Trophoblast cell (in vitro differentiated cells and primary cell): Measurements from ENCODE around the gene SPDYE1.

Experiments
- DNase-seq, 2 donors: peaks; one replicate each; pipeline ENCODE4 v3.0.0-alpha.2; 2016
- H2AFZ ChIP-seq: 2 replicates; pipeline ENCODE4 v1.6.1; 2013; ENCODE audit warnings: low read length, moderate library complexity, mild to moderate bottlenecking; ENCODE audit not compliant: insufficient read depth, poor library complexity
- H2AK5ac ChIP-seq: 2 replicates; pipeline ENCODE4 v1.6.1; 2013; ENCODE audit warnings: mild to moderate bottlenecking, low read length
- H2BK120ac ChIP-seq: 2 replicates; pipeline ENCODE4 v1.6.1; 2013; ENCODE audit warnings: low read length, mild to moderate bottlenecking, moderate library complexity; ENCODE audit not compliant: insufficient read depth, poor library complexity
- H2BK12ac ChIP-seq: 2 replicates; pipeline ENCODE4 v1.6.1; 2013; ENCODE audit warnings: mild to moderate bottlenecking, low read length, moderate library complexity
- H2BK5ac ChIP-seq: 2 replicates; pipeline ENCODE4 v1.6.1; 2013; ENCODE audit warnings: low read length, low read depth, moderate library complexity, mild to moderate bottlenecking; ENCODE audit not compliant: poor library complexity
- H3K14ac ChIP-seq: 2 replicates; pipeline ENCODE4 v1.6.1; 2013; ENCODE audit warnings: mild to moderate bottlenecking, low read length
- H3K18ac ChIP-seq: 2 replicates; pipeline ENCODE4 v1.6.1; 2013; ENCODE audit warnings: mild to moderate bottlenecking, low read length
- H3K23ac ChIP-seq: 2 replicates; pipeline ENCODE4 v1.6.1; 2013; ENCODE audit warnings: low read length
- H3K27ac ChIP-seq: 2 replicates; pipeline ENCODE4 v1.5.1; 2013; ENCODE audit warnings: low read depth, mild to moderate bottlenecking, inconsistent platforms, low read length, moderate library complexity
- H3K27me3 ChIP-seq: 2 replicates; pipeline ENCODE4 v1.6.1; 2013; ENCODE audit warnings: inconsistent platforms, mild to moderate bottlenecking, low read length, moderate library complexity; ENCODE audit not compliant: insufficient read depth
- H3K36me3 ChIP-seq, 2 experiments: 1 replicate in 1 of 2; 2 replicates in 1 of 2; pipeline ENCODE4 v1.6.1; 2013; ENCODE audit warnings: low read length in 2 of 2, mild to moderate bottlenecking in 2 of 2, moderate library complexity in 1 of 2; ENCODE audit not compliant: insufficient read depth in 2 of 2, control insufficient read depth in 1 of 2
- H3K4ac ChIP-seq: 2 replicates; pipeline ENCODE4 v1.6.1; 2013; ENCODE audit warnings: low read depth, mild to moderate bottlenecking, low read length, moderate library complexity
- H3K4me1 ChIP-seq, 2 experiments: 1 replicate in 1 of 2; 2 replicates in 1 of 2; pipeline ENCODE4 v1.6.1; 2013; ENCODE audit warnings: low read length in 2 of 2, mild to moderate bottlenecking in 2 of 2, moderate library complexity in 1 of 2; ENCODE audit not compliant: insufficient read depth in 2 of 2, control insufficient read depth in 1 of 2
- H3K4me2 ChIP-seq: 2 replicates; pipeline ENCODE4 v1.6.1; 2013; ENCODE audit warnings: inconsistent platforms, mild to moderate bottlenecking, low read length, moderate library complexity
- H3K4me3 ChIP-seq: 2 replicates; pipeline ENCODE4 v1.5.1; 2013; ENCODE audit warnings: mild to moderate bottlenecking, low read depth, low read length, inconsistent platforms
- H3K79me1 ChIP-seq: one replicate; pipeline ENCODE4 v1.6.1; 2013; ENCODE audit warnings: low read length
- H3K79me2 ChIP-seq: 2 replicates; pipeline ENCODE4 v1.6.1; 2013; ENCODE audit warnings: low read length, mild to moderate bottlenecking; ENCODE audit not compliant: control insufficient read depth, insufficient read depth, poor library complexity
- H3K9ac ChIP-seq: 2 replicates; pipeline ENCODE4 v1.6.1; 2013; ENCODE audit warnings: mild to moderate bottlenecking, low read length
- H3K9me3 ChIP-seq: 2 replicates; pipeline ENCODE4 v1.6.1; 2013; ENCODE audit warnings: low read depth, mild to moderate bottlenecking, control low read depth, inconsistent platforms, low read length; ENCODE audit not compliant: insufficient read depth
- H4K12ac ChIP-seq: 2 replicates; pipeline ENCODE4 v1.6.1; 2013; ENCODE audit warnings: low read depth, mild to moderate bottlenecking, low read length, moderate library complexity
- H4K8ac ChIP-seq: 2 replicates; pipeline ENCODE4 v1.6.1; 2013; ENCODE audit warnings: low read depth, mild to moderate bottlenecking, low read length, moderate library complexity
- H4K91ac ChIP-seq: one replicate; pipeline ENCODE4 v1.6.1; 2013; ENCODE audit warnings: low read depth, mild to moderate bottlenecking, low read length, moderate library complexity
- WGBS: extraction: QIAGEN DNeasy Blood & Tissue Kit; methylation state at CpG from one replicate; pipeline ENCODE4 v1.1.7; 2013; ENCODE audit warnings: missing lambda C conversion rate; ENCODE audit not compliant: insufficient read length, insufficient coverage; ENCODE audit errors: extremely low coverage; 5-methylcytosine and 5-hydroxymethylcytosine counted together

Gene SPDYE1

GRCh38 chr7:44057849-44058758 lies 60.4 kb downstream of the SPDYE1 start:
- H4K8ac ChIP-seq = no peak overlapping the region
- H3K9ac ChIP-seq = no peak overlapping the region
- no peak overlapping the region for H2BK12ac ChIP-seq
- no peak overlapping the region for H3K14ac ChIP-seq
- H2AK5ac ChIP-seq = no peak overlapping the region
- no peak overlapping the region for H4K91ac ChIP-seq
- H3K27me3 ChIP-seq = no peaks in the 10 kb centered on the region
- no peak overlapping the region for H3K18ac ChIP-seq
- H3K79me2 ChIP-seq = no peaks in the 10 kb centered on the region
- H2BK5ac ChIP-seq = no peak overlapping the region
- no peak overlapping the region for H3K4ac ChIP-seq
- no CpG with 5 or more reads among the region's 30 CpGs for WGBS
- H3K36me3 ChIP-seq = peaks cover 63 to 69% of the 10 kb centered on the region in 2 experiments
- H4K12ac ChIP-seq = no peak overlapping the region
- no peak overlapping the region for H3K4me3 ChIP-seq
- H2BK120ac ChIP-seq = no peak overlapping the region
- no peak overlapping the region for H3K27ac ChIP-seq
- no peak overlapping the region for H3K4me2 ChIP-seq
- no peak overlapping the region for H2AFZ ChIP-seq
- no peak overlapping the region for H3K23ac ChIP-seq
- no peaks in the 10 kb centered on the region for H3K9me3 ChIP-seq
- no peaks in the 10 kb centered on the region for H3K4me1 ChIP-seq
- no peaks in the 10 kb centered on the region for H3K79me1 ChIP-seq
- no peak for DNase-seq

GRCh38 chr7:44058759-44059218 lies 61.1 kb downstream of the SPDYE1 start:
- H4K8ac ChIP-seq = no peak overlapping the region
- no peak overlapping the region for H4K12ac ChIP-seq
- H3K23ac ChIP-seq = no peak overlapping the region
- H3K9me3 ChIP-seq = no peaks in the 10 kb centered on the region
- no CpG with 5 or more reads among the region's 7 CpGs for WGBS
- no peaks in the 10 kb centered on the region for H3K4me1 ChIP-seq
- H3K18ac ChIP-seq = no peak overlapping the region
- no peak overlapping the region for H3K9ac ChIP-seq
- no peak overlapping the region for H3K4me2 ChIP-seq
- no peaks in the 10 kb centered on the region for H3K79me2 ChIP-seq
- DNase-seq = no peak
- H3K27ac ChIP-seq = no peak overlapping the region
- no peak overlapping the region for H2BK12ac ChIP-seq
- no peak overlapping the region for H3K4me3 ChIP-seq
- H3K79me1 ChIP-seq = no peaks in the 10 kb centered on the region
- H4K91ac ChIP-seq = no peak overlapping the region
- H2BK5ac ChIP-seq = no peak overlapping the region
- no peak overlapping the region for H2AK5ac ChIP-seq
- H3K4ac ChIP-seq = no peak overlapping the region
- no peak overlapping the region for H3K14ac ChIP-seq
- H3K36me3 ChIP-seq = peaks cover 63 to 69% of the 10 kb centered on the region in 2 experiments
- no peak overlapping the region for H2BK120ac ChIP-seq
- no peak overlapping the region for H2AFZ ChIP-seq
- no peaks in the 10 kb centered on the region for H3K27me3 ChIP-seq

GRCh38 chr7:44059219-44060090 lies 61.8 kb downstream of the SPDYE1 start:
- H3K4me2 ChIP-seq = no peak overlapping the region
- no CpG with 5 or more reads among the region's 14 CpGs for WGBS

More at GRCh38 chr7:44059219-44060090, 61.8 kb downstream of the SPDYE1 start:
- H3K79me2 ChIP-seq = no peaks in the 10 kb centered on the region
- no peak overlapping the region for H3K4me3 ChIP-seq
- H2AK5ac ChIP-seq = no peak overlapping the region
- no peaks in the 10 kb centered on the region for H3K9me3 ChIP-seq
- H2AFZ ChIP-seq = no peak overlapping the region
- no peaks in the 10 kb centered on the region for H3K4me1 ChIP-seq
- no peak overlapping the region for H4K8ac ChIP-seq
- no peak overlapping the region for H3K27ac ChIP-seq
- no peak overlapping the region for H2BK5ac ChIP-seq
- no peaks in the 10 kb centered on the region for H3K79me1 ChIP-seq
- no peak overlapping the region for H3K9ac ChIP-seq
- H4K12ac ChIP-seq = no peak overlapping the region
- H3K36me3 ChIP-seq = peaks cover 63 to 67% of the 10 kb centered on the region in 2 experiments
- H3K4ac ChIP-seq = no peak overlapping the region
- no peak overlapping the region for H3K14ac ChIP-seq
- no peak overlapping the region for H3K18ac ChIP-seq
- H3K27me3 ChIP-seq = no peaks in the 10 kb centered on the region
- H2BK12ac ChIP-seq = no peak overlapping the region
- H4K91ac ChIP-seq = no peak overlapping the region
- no peak for DNase-seq
- no peak overlapping the region for H3K23ac ChIP-seq
- H2BK120ac ChIP-seq = no peak overlapping the region
